GM12874 (cell line): ENCODE results near the gene SERPINI1.

Experiments used
- TF ChIP-seq, protein P1 (sequence below): IDR thresholded peaks from 2 replicates; pipeline ENCODE4 v1.5.1; 2011; ENCODE audit warnings: low read depth, mild to moderate bottlenecking, control low read depth, low read length, moderate library complexity; ENCODE audit not compliant: insufficient read depth

SERPINI1 gene

DNA sequence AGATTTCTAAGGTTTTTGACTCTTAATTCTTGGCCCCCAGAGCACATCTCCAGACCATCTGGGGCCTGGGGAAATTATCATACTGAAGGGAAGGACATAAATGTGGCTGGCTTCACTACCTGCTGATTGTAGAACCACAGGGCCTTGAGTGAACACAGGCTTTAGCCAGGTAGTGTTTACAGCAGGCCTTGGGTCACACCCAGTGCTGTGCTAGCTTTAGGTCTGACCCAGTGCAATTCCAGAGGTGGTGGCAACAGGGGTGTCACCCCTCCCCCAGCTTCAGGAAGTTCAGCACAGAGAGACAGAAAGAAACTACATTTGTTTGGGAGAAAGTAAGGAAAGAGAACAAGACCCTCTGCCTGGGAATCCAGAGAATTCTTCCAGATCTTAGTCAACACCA lies 25.0 kb upstream of the SERPINI1 start:
- TF ChIP-seq, protein P1, sequence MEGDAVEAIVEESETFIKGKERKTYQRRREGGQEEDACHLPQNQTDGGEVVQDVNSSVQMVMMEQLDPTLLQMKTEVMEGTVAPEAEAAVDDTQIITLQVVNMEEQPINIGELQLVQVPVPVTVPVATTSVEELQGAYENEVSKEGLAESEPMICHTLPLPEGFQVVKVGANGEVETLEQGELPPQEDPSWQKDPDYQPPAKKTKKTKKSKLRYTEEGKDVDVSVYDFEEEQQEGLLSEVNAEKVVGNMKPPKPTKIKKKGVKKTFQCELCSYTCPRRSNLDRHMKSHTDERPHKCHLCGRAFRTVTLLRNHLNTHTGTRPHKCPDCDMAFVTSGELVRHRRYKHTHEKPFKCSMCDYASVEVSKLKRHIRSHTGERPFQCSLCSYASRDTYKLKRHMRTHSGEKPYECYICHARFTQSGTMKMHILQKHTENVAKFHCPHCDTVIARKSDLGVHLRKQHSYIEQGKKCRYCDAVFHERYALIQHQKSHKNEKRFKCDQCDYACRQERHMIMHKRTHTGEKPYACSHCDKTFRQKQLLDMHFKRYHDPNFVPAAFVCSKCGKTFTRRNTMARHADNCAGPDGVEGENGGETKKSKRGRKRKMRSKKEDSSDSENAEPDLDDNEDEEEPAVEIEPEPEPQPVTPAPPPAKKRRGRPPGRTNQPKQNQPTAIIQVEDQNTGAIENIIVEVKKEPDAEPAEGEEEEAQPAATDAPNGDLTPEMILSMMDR, result no peak

DNA sequence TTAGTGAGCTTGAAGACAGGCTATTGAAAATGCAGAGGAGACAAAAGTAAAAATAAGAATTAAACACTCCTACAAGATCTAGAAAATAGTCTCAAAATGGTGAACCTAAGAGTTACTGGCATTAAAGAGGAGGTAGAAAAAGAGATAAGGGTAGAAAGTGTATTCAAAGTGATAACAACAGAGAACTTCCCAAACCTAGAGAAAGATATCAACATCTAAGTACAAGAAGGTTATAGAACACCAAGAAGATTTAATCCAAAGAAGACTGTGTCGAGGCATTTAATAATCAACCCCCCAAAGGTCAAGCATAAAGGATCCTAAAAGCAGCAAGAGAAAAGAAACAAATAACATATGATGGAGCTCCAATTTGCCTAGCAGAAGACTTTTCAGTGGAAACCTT lies 24.1 kb upstream of the SERPINI1 start:
- TF ChIP-seq, protein P1, result no peak

DNA sequence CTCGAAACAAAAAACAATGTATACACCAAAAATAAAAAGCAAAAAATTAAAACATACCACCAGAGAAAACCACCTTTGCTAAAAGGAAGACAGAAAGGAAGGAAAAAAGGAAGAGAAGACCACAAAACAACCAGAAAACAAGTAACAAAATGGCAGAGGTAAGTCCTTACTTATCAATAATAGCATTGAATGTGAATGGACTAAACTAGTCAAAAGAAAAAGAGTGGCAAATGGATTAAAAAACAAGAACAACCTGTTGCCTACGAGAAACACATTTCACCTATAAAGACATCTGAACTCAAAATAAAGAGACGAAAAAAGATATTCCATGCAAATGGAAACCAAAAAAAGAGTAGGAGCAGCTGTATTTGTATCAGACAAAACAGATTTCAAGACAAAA lies 23.1 kb upstream of the SERPINI1 start:
- TF ChIP-seq, protein P1, result no peak

GRCh38 chr3:167714871-167715270 lies 20.6 kb upstream of the SERPINI1 start:
- TF ChIP-seq, protein P1, result no peak

DNA sequence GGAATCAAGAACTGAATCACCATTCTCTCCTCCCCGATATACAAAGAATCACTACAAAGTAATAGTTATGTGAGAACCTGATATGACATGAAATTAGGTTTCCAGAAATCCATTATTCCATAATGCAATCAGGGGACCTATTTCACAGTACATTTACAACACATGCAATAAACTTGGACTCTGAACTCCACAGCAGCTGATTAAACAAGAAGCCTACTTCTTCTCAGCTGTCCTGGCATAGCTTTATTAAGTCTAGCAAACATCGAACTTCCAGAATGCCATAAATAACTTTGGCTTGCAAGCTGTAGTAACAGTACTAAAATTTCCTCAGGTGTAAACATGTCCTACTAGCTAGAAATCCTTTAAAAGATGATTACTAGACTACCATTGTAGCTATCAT lies 18.6 kb upstream of the SERPINI1 start:
- TF ChIP-seq, protein P1, result no peak

GRCh38 chr3:167718582-167718981 lies 16.9 kb upstream of the SERPINI1 start:
- TF ChIP-seq, protein P1, result no peak

DNA sequence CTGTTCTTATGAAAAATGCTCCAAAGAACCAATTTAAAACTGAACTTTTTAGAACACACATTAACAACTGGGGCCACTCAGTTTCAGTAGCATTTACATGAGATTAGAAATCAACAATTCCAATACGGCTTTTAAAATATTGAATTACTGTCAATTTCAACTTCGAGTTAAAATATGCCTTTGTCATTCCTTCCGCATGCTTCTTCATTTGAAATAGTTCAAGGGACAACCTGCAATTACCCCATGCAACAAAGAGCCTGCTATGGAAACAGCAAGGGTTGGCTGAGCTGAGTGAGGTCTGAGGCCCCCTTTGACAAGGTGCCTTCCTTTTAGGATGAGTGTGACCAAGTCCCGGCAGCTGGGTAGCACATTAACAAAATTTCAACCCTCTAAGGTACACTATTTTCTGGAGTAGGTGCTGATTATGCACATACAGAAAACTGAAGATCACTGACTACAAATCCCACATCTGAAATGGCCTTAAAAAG lies 12.5 kb upstream of the SERPINI1 start:
- TF ChIP-seq, protein P1, result no peak
